ENCODE results near the gene NME9. TPM values are rescaled to one million over a fixed set of nuclear protein-coding genes. Genes with fewer than 3 reads are reported as not detected.

NME9 gene
- total RNA-seq, 1 experiment from 2014 or later: not detected

- no peak overlapping the region for H2BK120ac ChIP-seq (ENCODE audit: low read depth, low read length, poor library complexity, severe bottlenecking)
- Mint-ChIP-seq H3K36me3 (ENCODE audit: insufficient read depth in 1 of 3, low read depth in 3 of 3) (no peaks in the 10 kb centered on the region), H3K4me1 (peaks cover 16 to 21% of the 10 kb centered on the region in 2 experiments), H3K4me3 (no peak overlapping the region), H3K9me3 (no peaks in the 10 kb centered on the region), H3K27ac (no peak overlapping the region), H3K27me3 (ENCODE audit: low read depth) (peaks cover 10% of the 10 kb centered on the region)
- H3K9ac ChIP-seq (ENCODE audit: extremely low read depth, insufficient read length, low read length): no peak overlapping the region
- H3K23me2 ChIP-seq (ENCODE audit: insufficient read length, low read depth, low read length, poor library complexity, severe bottlenecking): peaks cover 7% of the 10 kb centered on the region
- no peaks in the 10 kb centered on the region for H3K79me2 ChIP-seq (ENCODE audit: insufficient read depth, low read length)
- H3K4me2 ChIP-seq (ENCODE audit: insufficient read depth, insufficient read length, low read length): no peak overlapping the region
- H3K14ac ChIP-seq (ENCODE audit: insufficient read depth, low read length): no peak overlapping the region
- no peak for DNase-seq
- H3K18ac ChIP-seq (ENCODE audit: insufficient read length, low read depth, low read length): no peak overlapping the region
- H3K27ac ChIP-seq (ENCODE audit: insufficient read length, low read depth, low read length): no peak overlapping the region
- H4K20me1 ChIP-seq (ENCODE audit: control insufficient read depth, insufficient read depth, insufficient read length): no peaks in the 10 kb centered on the region
- no peaks in the 10 kb centered on the region for H3K79me1 ChIP-seq (ENCODE audit: insufficient read depth, low read depth, low read length, poor library complexity, severe bottlenecking)
- H3K23ac ChIP-seq (ENCODE audit: insufficient read length, low read depth, low read length): no peak overlapping the region
- no peak overlapping the region for H2AFZ ChIP-seq (ENCODE audit: low read length)
- no peak overlapping the region for H4K91ac ChIP-seq (ENCODE audit: insufficient read length, low read depth, low read length)
- H2AK5ac ChIP-seq (ENCODE audit: insufficient read length, low read length): no peak overlapping the region
- no peak overlapping the region for H3K56ac ChIP-seq (ENCODE audit: insufficient read length, low read depth, low read length)
- H3K4ac ChIP-seq (ENCODE audit: low read depth, low read length): no peak overlapping the region
- no peaks in the 10 kb centered on the region for H3K9me3 ChIP-seq (ENCODE audit: control insufficient read depth, low read depth, low read length)
- H2BK20ac ChIP-seq (ENCODE audit: low read depth, low read length, poor library complexity, severe bottlenecking): no peak overlapping the region
- no peak overlapping the region for H2BK15ac ChIP-seq (ENCODE audit: low read depth, low read length)
- H4K8ac ChIP-seq (replicated peaks; ENCODE audit: insufficient read length, low read depth, low read length): no peak overlapping the region
- no CpG with 5 or more reads among the region's 12 CpGs for WGBS (ENCODE audit: extremely low coverage, insufficient read length, low lambda C conversion rate)
- no peak overlapping the region for H3T11ph ChIP-seq (ENCODE audit: low read length)
- peaks cover 3% of the 10 kb centered on the region for H3K4me1 ChIP-seq (ENCODE audit: insufficient read depth, low read length)
- H3K27me3 ChIP-seq (ENCODE audit: insufficient read depth, low read length): no peaks in the 10 kb centered on the region
- TF ChIP-seq CTCF (conservative IDR thresholded peaks at IDR 0.05): no peak
- no peak overlapping the region for H4K5ac ChIP-seq (ENCODE audit: insufficient read length, low read depth, low read length)
- H2BK5ac ChIP-seq (ENCODE audit: insufficient read length, low read length): no peak overlapping the region
- no peak overlapping the region for H2BK12ac ChIP-seq (ENCODE audit: insufficient read length, low read depth, low read length)
Measured at GRCh38 chr3:138326866-138327595, 2.6 kb downstream of the NME9 start.
